Central memory CD4-positive, alpha-beta T cell (primary cell): ENCODE measurements around the gene CNIH4.
A peak's percentile ranks its signal among the peaks of the same experiment; 100 is the strongest.
"Not testable (repeated sequence)": the region's sequence is repeated elsewhere in the genome, so short reads cannot be mapped to it uniquely, and the experiment has no call there.

Experiments used
- DNase-seq: peaks from one replicate; pipeline ENCODE4 v3.0.0; 2022
- total RNA-seq, 3 experiments: gene quantifications; one replicate each; lab custom pipeline; 2026; lab: John Stamatoyannopoulos, UW

The CNIH4 gene
- total RNA-seq, result 28.0 to 64.4 (median 32.0) reads per million in 3 experiments

GRCh38 chr1:224356685-224357625, at the start of gene CNIH4:
Gene CNIH4 (plus strand): TSS chr1:224356879. CDS start chr1:224356925, 46 bp downstream.
- DNase-seq, result peak; percentile 94

- DNase-seq, result no peak
These were observed 48.6 kb upstream of the CNIH4 start for GRCh38 chr1:224308064-224308463.

GRCh38 chr1:224311503-224311902, 45.2 kb upstream of the CNIH4 start:
- not testable (repeated sequence) for DNase-seq

GRCh38 chr1:224312025-224312424, 44.7 kb upstream of the CNIH4 start:
- DNase-seq, result no peak

GRCh38 chr1:224317383-224318045, 39.2 kb upstream of the CNIH4 start:
- DNase-seq, result no peak

- DNase-seq, result no peak
These were observed 35.0 kb upstream of the CNIH4 start for GRCh38 chr1:224321706-224322105.

- no peak for DNase-seq
These were observed 30.7 kb upstream of the CNIH4 start for GRCh38 chr1:224325959-224326358.

GRCh38 chr1:224328644-224329043, 28.0 kb upstream of the CNIH4 start:
- no peak for DNase-seq

GRCh38 chr1:224329484-224329841, 27.2 kb upstream of the CNIH4 start:
- no peak for DNase-seq

- DNase-seq, result peak; percentile 78
These were observed 26.6 kb upstream of the CNIH4 start, which contains the start of gene NVL for GRCh38 chr1:224329842-224330753. Gene NVL (minus strand): TSS chr1:224330172. CDS start chr1:224330127, 45 bp downstream.

GRCh38 chr1:224331326-224331725, 25.4 kb upstream of the CNIH4 start:
- no peak for DNase-seq

GRCh38 chr1:224331824-224332223, 24.9 kb upstream of the CNIH4 start:
- DNase-seq, result no peak

GRCh38 chr1:224333309-224333926, 23.3 kb upstream of the CNIH4 start:
- DNase-seq, result peak; percentile 51

- DNase-seq, result no peak
These were observed 22.5 kb upstream of the CNIH4 start for GRCh38 chr1:224333939-224334786.

- DNase-seq, result no peak
These were observed 18.4 kb upstream of the CNIH4 start for GRCh38 chr1:224338150-224338838.

GRCh38 chr1:224339442-224340033, 17.1 kb upstream of the CNIH4 start:
- DNase-seq, result no peak

- DNase-seq, result peak; percentile 30
These were observed 16.0 kb upstream of the CNIH4 start for GRCh38 chr1:224340453-224341384.

- DNase-seq, result no peak
These were observed 13.0 kb upstream of the CNIH4 start for GRCh38 chr1:224343679-224344078.

GRCh38 chr1:224348137-224348536, 8.5 kb upstream of the CNIH4 start:
- DNase-seq, result peak; percentile 21
